DMS79 (cell line): ENCODE results near the gene CCDC59.
"Not testable (repeated sequence)": the region's sequence is repeated elsewhere in the genome, so short reads cannot be mapped to it uniquely, and the experiment has no call there.

Source experiments
- DNase-seq: peaks from one replicate; lab custom pipeline; 2025; lab: John Stamatoyannopoulos, UW

The CCDC59 gene, protein sequence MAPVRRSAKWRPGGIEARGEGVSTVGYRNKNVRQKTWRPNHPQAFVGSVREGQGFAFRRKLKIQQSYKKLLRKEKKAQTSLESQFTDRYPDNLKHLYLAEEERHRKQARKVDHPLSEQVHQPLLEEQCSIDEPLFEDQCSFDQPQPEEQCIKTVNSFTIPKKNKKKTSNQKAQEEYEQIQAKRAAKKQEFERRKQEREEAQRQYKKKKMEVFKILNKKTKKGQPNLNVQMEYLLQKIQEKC

GRCh38 chr12:82358200-82359114, at the start of gene CCDC59, which contains the start of gene METTL25:
Gene CCDC59, minus strand, starts transcription at chr12:82358387. Its CDS starts 11 bp downstream, at chr12:82358376.
Gene METTL25, plus strand, starts transcription at chr12:82358529. Its CDS starts 37 bp downstream, at chr12:82358566.
- DNase-seq, result peak; percentile 92

- DNase-seq, result no peak
These were observed 49.3 kb upstream of the CCDC59 start for GRCh38 chr12:82407481-82407880.

- no peak for DNase-seq
These were observed 48.5 kb upstream of the CCDC59 start for GRCh38 chr12:82406651-82407050.

GRCh38 chr12:82400819-82401218, 42.6 kb upstream of the CCDC59 start:
- no peak for DNase-seq

- no peak for DNase-seq
These were observed 40.7 kb upstream of the CCDC59 start for GRCh38 chr12:82398879-82399278.

DNA sequence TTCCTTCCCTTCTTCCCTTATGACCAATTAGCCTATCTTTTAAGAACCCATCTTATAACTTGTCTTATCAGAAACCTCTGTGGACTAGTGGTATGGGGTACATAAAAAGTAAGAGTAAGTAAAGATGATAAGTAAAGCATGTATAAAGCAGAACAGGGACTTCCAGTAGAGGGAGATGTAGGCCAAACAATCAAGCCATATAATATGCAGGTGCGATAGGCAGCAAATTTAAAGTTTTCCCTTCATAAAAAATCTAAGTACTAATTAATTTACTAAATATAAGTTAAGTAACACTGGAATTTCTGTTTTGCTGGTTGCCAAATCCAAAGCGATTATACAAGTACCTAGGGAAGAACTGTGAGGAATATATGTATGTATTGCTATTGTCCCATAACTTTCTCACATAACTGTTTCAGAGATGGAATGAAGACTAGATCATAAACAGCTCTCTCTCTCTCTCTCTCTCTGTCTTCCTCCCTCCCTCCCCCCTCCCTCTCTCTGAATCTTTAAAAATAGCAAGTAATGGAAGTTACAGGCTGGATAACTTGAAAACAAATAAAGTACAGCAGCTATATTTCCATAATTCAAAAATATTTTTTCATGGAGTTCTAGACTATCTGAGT, 25.9 kb upstream of the CCDC59 start:
- no peak for DNase-seq

- DNase-seq, result no peak
These were observed 20.8 kb upstream of the CCDC59 start for GRCh38 chr12:82378997-82379396.

DNA sequence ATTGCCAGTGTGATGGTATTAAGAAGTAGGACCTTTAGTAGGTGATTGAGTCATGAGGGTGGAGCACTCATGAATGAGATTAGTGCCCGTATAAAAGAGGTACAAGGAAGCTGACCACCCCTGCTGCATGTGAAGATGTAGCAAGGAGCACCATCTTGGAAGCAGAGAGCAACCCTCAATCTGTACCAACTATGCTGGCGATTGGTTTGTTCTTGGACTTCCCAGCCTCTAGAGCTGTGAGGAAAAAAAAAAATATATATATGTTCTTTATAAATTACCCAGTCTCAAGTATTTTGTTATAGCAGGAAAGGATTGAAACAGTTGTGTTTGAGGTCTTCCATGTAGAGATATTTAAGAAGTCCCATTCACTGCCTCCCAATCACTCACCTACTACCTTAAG, 17.0 kb upstream of the CCDC59 start:
- no peak for DNase-seq

DNA sequence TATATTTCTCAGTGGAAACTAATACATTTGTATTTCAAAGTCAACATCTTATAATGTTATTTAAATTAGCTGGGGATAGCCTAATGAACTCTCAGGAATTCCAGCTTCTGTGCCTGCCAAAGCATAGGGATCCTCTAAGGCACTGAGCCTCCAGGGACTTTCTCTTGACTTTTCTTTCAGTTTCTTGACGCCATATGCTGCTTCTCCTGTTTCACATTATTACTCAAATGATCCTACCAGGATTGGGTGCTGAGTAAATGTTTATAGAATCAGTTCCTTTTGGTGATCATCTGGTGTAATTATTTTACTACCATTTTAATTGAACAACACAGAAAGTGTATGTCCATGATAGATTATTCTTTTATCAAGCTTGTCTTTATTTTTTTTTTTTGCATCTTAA, 8.0 kb upstream of the CCDC59 start:
- no peak for DNase-seq

- DNase-seq, result no peak
These were observed 5.8 kb upstream of the CCDC59 start for GRCh38 chr12:82363990-82364389.

- DNase-seq, result no peak
These were observed 3.3 kb upstream of the CCDC59 start for GRCh38 chr12:82361461-82361915.

DNA sequence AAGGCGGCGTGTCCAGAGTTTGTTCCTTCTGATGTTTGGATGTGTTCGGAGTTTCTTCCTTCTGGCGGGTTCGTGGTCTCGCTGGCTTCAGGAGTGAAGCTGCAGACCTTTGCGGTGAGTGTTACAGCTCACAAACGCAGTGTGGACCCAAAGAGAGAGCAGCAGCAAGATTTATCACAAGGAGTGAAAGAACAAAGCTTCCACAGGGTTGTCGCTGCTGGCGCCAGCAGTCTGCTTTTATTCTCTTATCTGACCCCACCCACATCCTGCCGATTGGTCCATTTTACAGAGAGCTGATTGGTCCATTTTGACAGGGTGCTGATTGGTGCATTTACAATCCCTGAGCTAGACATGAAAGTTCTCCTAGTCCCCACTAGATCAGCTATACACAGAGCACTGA, 2.6 kb upstream of the CCDC59 start:
- DNase-seq, result not testable (repeated sequence)

GRCh38 chr12:82359115-82359478, 910 bp upstream of the CCDC59 start:
- peak; percentile 4 for DNase-seq

- DNase-seq, result no peak
These were observed 365 bp downstream of the CCDC59 start for GRCh38 chr12:82357845-82358199.

DNA sequence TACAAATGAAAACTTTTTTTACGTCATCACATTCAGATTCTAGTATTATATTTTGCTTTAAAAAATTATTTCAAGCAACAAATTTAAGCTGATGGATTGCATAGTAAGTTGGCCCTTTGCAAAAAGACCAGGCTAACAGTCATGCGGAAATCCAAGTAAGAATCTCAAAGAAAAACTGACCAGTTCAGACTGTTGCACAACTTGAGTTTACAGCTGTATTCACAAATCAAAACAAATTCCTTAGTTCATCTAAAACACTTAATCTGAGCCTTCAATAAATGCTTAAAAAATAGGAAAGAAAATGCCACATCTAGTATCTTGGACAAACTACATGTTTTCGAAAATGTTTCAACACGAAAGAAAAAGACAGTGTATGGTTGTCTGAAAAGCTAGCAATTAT, 847 bp downstream of the CCDC59 start:
- no peak for DNase-seq

- no peak for DNase-seq
These were observed 6.8 kb downstream of the CCDC59 start for GRCh38 chr12:82351390-82351789.

GRCh38 chr12:82350161-82350560, 8.0 kb downstream of the CCDC59 start:
- DNase-seq, result no peak

- no peak for DNase-seq
These were observed 28.7 kb downstream of the CCDC59 start for GRCh38 chr12:82329508-82329907.

- no peak for DNase-seq
These were observed 30.3 kb downstream of the CCDC59 start for GRCh38 chr12:82327861-82328260.

- no peak for DNase-seq
These were observed 31.2 kb downstream of the CCDC59 start for GRCh38 chr12:82326905-82327503.

DNA sequence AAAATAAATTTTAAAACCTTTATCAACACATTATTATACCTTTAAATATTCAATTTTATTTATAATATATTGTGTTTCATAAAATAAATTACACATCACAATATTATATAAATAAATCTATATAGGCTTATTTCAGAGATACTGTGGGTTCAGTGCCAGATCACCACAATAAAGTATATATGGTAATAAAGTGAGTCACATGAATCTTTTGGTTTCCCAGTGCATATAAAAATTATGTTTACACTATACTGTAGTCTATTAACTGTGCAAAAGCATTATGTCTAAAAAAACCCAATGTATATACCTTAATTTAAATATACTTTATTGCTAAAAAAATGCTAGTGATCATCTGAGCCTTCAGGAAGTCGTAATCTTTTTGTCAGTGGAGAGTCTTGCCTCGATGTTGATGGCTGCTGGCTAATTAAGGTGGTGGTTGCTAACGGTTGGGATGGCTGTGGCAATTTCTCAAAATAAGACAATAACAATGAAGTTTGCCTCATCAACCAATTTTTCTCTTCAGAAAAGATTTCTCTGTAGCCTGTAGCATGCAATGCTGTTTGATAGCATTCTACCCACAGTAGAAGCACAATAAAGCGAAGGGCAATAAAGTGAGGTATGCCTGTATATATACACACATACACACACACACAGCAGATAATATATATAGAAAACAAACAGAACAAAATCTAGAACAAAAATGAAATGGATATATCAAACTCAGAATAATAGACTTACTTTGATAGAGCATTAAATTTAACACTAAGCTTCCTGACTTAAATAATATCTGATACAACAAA, 32.4 kb downstream of the CCDC59 start:
- DNase-seq, result no peak

DNA sequence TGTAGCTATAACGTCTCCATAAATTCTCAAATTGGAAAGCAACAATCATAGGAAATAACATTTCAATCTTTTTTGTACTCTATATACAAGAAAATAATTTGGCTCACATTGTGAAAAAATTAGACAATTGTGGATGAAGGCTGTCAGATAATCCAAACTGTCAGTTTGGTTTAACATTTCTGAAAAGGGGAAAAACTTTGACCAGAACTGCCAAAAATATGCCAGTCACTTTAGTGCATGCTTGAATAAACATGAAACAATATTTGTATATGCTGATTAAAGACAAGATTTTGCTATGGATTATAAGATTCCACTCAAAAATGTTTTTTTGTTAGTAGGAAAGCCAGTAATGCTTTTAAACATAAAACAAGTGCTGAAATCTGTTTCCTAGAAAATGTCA, 38.9 kb downstream of the CCDC59 start:
- DNase-seq, result no peak
